ENCODE results near the gene DPYSL4.

The DPYSL4 gene

GRCh38 chr10:132179551-132180392, 7.0 kb upstream of the DPYSL4 start:
- no peak for DNase-seq

- no peak for DNase-seq
These were observed 6.0 kb upstream of the DPYSL4 start for GRCh38 chr10:132180736-132181135.

GRCh38 chr10:132181691-132182425, 4.9 kb upstream of the DPYSL4 start:
- no peak for DNase-seq

GRCh38 chr10:132182591-132182990, 4.2 kb upstream of the DPYSL4 start:
- DNase-seq = no peak

- no peak for DNase-seq
These were observed 3.7 kb upstream of the DPYSL4 start for GRCh38 chr10:132183046-132183445.

GRCh38 chr10:132184816-132185593, 1.7 kb upstream of the DPYSL4 start:
- DNase-seq = no peak

GRCh38 chr10:132185601-132186487, 904 bp upstream of the DPYSL4 start:
- peak; percentile 74 for DNase-seq

- DNase-seq = peak; percentile 64
These were observed 836 bp downstream of the DPYSL4 start for GRCh38 chr10:132187430-132188138.

- no peak for DNase-seq
These were observed 1.6 kb downstream of the DPYSL4 start for GRCh38 chr10:132188331-132188730.

- DNase-seq = no peak
These were observed 2.3 kb downstream of the DPYSL4 start for GRCh38 chr10:132189016-132189415.

GRCh38 chr10:132189810-132190422, 3.2 kb downstream of the DPYSL4 start:
- no peak for DNase-seq

- no peak for DNase-seq
These were observed 5.6 kb downstream of the DPYSL4 start for GRCh38 chr10:132192076-132192975.

GRCh38 chr10:132192991-132193665, 6.4 kb downstream of the DPYSL4 start:
- DNase-seq = no peak

- DNase-seq = no peak
These were observed 7.3 kb downstream of the DPYSL4 start for GRCh38 chr10:132193907-132194552.

- no peak for DNase-seq
These were observed 8.0 kb downstream of the DPYSL4 start for GRCh38 chr10:132194726-132195125.

GRCh38 chr10:132195366-132196075, 8.8 kb downstream of the DPYSL4 start:
- no peak for DNase-seq

- no peak for DNase-seq
These were observed 9.7 kb downstream of the DPYSL4 start for GRCh38 chr10:132196178-132197113.
